Activated CD4-positive, alpha-beta T cell treated with anti-CD3 and anti-CD28 coated beads for 36 hours (primary cell): Measurements from ENCODE around the gene FRMPD4. TPM values are rescaled to one million over a fixed set of nuclear protein-coding genes. Genes with fewer than 3 reads are reported as not detected.

ENCODE experiments used
- ATAC-seq: fragments of 200-7000 bp; cut with Tn5 transposase; one replicate; pipeline ENCODE4 v1.10.0; 2021; ENCODE audit warnings: mild to moderate bottlenecking, moderate library complexity
- CTCF ChIA-PET: fragments of 350-600 bp; sonication (Branson Sonifier 250); formaldehyde crosslinking; loops from one replicate; lab custom pipeline; 2021; ENCODE audit warnings: antibody characterized with exemption; lab: Charles Lee
- POLR2A ChIA-PET: fragments of 350-600 bp; sonication (Branson Sonifier 250); formaldehyde crosslinking; loops from one replicate; lab custom pipeline; 2021; ENCODE audit warnings: antibody characterized with exemption, inconsistent platforms; lab: Charles Lee
- DNase-seq: peaks from one replicate; pipeline ENCODE4 v3.0.0-alpha.2; 2020
- H3K27ac Mint-ChIP-seq: one replicate; pipeline ENCODE4 v1.8.0; 2021; ENCODE audit warnings: mixed read lengths
- H3K27me3 Mint-ChIP-seq: one replicate; pipeline ENCODE4 v1.8.0; 2021; ENCODE audit warnings: mixed read lengths
- H3K36me3 Mint-ChIP-seq: one replicate; pipeline ENCODE4 v1.8.0; 2021; ENCODE audit warnings: low read depth, mixed read lengths
- H3K4me1 Mint-ChIP-seq: one replicate; pipeline ENCODE4 v1.8.0; 2021; ENCODE audit warnings: mixed read lengths
- H3K4me3 Mint-ChIP-seq: one replicate; pipeline ENCODE4 v1.8.0; 2021; ENCODE audit warnings: mild to moderate bottlenecking, moderate library complexity, mixed read lengths
- H3K9me3 Mint-ChIP-seq: one replicate; pipeline ENCODE4 v1.8.0; 2021; ENCODE audit warnings: low read depth, mixed read lengths
- intact Hi-C, 2 experiments: fragments of 100-400 bp; cut with DNase I in 1 of 2; cut with micrococcal nuclease in 1 of 2; formaldehyde crosslinking; loops; one replicate each; pipeline versions ENCODE4 v1.14.2 to v1.15.1; 2022 to 2024; cut with DNase I, micrococcal nuclease
- total RNA-seq, 2 experiments: library from RNA; stranded (reverse); gene quantifications; one replicate each; pipeline ENCODE4 v1.2.3, GENCODE V29; 2021

FRMPD4 gene
- total RNA-seq, 2 experiments from 2014 or later: not detected

GRCh38 chrX:12419591-12419990 is 281.3 kb downstream of the FRMPD4 start:
- H3K27ac Mint-ChIP-seq: no peak overlapping the region
- intact Hi-C loops: no loop called here
- peaks cover 2% of the 10 kb centered on the region for H3K27me3 Mint-ChIP-seq
- POLR2A ChIA-PET: no interaction called here
- no peak for DNase-seq
- no peaks in the 10 kb centered on the region for H3K4me1 Mint-ChIP-seq
- H3K36me3 Mint-ChIP-seq: no peaks in the 10 kb centered on the region
- no peak for ATAC-seq
- CTCF ChIA-PET: no interaction called here
- H3K4me3 Mint-ChIP-seq: no peak overlapping the region
- no peaks in the 10 kb centered on the region for H3K9me3 Mint-ChIP-seq

GRCh38 chrX:12421918-12422317 is 283.6 kb downstream of the FRMPD4 start:
- CTCF ChIA-PET: interaction anchor here (0.6 kb wide), 1 partner anchor 44 kb away, joined by 4 read pairs; no protein-coding TSS in a partner anchor
- no peak overlapping the region for H3K4me3 Mint-ChIP-seq
- intact Hi-C loops: no loop called here

GRCh38 chrX:12423346-12423745 is 285.1 kb downstream of the FRMPD4 start:
- ATAC-seq (no peak), DNase-seq (no peak)
- H3K4me1 Mint-ChIP-seq: no peaks in the 10 kb centered on the region
- no peak overlapping the region for H3K4me3 Mint-ChIP-seq
- no peaks in the 10 kb centered on the region for H3K9me3 Mint-ChIP-seq
- ChIA-PET CTCF (no interaction called here), POLR2A (no interaction called here)
- intact Hi-C loops: no loop called here
- no peak overlapping the region for H3K27ac Mint-ChIP-seq
- no peaks in the 10 kb centered on the region for H3K36me3 Mint-ChIP-seq
- peaks cover 2% of the 10 kb centered on the region for H3K27me3 Mint-ChIP-seq

More at GRCh38 chrX:12421918-12422317, 283.6 kb downstream of the FRMPD4 start:
- Mint-ChIP-seq H3K27ac (no peak overlapping the region), H3K36me3 (no peaks in the 10 kb centered on the region), H3K9me3 (no peaks in the 10 kb centered on the region), H3K27me3 (peaks cover 2% of the 10 kb centered on the region), H3K4me1 (no peaks in the 10 kb centered on the region)
- no peak for DNase-seq
- no peak for ATAC-seq
- POLR2A ChIA-PET: no interaction called here

GRCh38 chrX:12425496-12425895 is 287.2 kb downstream of the FRMPD4 start:
- Mint-ChIP-seq H3K4me3 (no peak overlapping the region), H3K9me3 (no peaks in the 10 kb centered on the region), H3K27ac (no peak overlapping the region), H3K36me3 (no peaks in the 10 kb centered on the region), H3K4me1 (no peaks in the 10 kb centered on the region), H3K27me3 (no peaks in the 10 kb centered on the region)
- DNase-seq (no peak), ATAC-seq (no peak)
- ChIA-PET POLR2A (no interaction called here), CTCF (no interaction called here)
- intact Hi-C loops: no loop called here

GRCh38 chrX:12426420-12426819 is 288.1 kb downstream of the FRMPD4 start:
- no peaks in the 10 kb centered on the region for H3K36me3 Mint-ChIP-seq
- H3K9me3 Mint-ChIP-seq: no peaks in the 10 kb centered on the region
- ATAC-seq (no peak), DNase-seq (no peak)
- POLR2A ChIA-PET: no interaction called here
- H3K27ac Mint-ChIP-seq: no peak overlapping the region
- H3K4me1 Mint-ChIP-seq: no peaks in the 10 kb centered on the region
- H3K4me3 Mint-ChIP-seq: no peak overlapping the region
- H3K27me3 Mint-ChIP-seq: no peaks in the 10 kb centered on the region
- intact Hi-C loops: no loop called here
- CTCF ChIA-PET: no interaction called here

- Mint-ChIP-seq H3K9me3 (no peaks in the 10 kb centered on the region), H3K27me3 (no peaks in the 10 kb centered on the region), H3K4me1 (no peaks in the 10 kb centered on the region), H3K36me3 (no peaks in the 10 kb centered on the region), H3K4me3 (no peak overlapping the region), H3K27ac (no peak overlapping the region)
- DNase-seq (no peak), ATAC-seq (no peak)
- CTCF ChIA-PET: interaction anchor here (0.6 kb wide), 1 partner anchor 902 kb away, joined by 3 read pairs; no protein-coding TSS in a partner anchor
- intact Hi-C loops: no loop called here
- POLR2A ChIA-PET: no interaction called here
These were observed 296.2 kb downstream of the FRMPD4 start for GRCh38 chrX:12434493-12434892.

- intact Hi-C loops: no loop called here
- Mint-ChIP-seq H3K9me3 (no peaks in the 10 kb centered on the region), H3K27ac (no peak overlapping the region), H3K4me3 (no peak overlapping the region), H3K36me3 (no peaks in the 10 kb centered on the region), H3K4me1 (no peaks in the 10 kb centered on the region), H3K27me3 (no peaks in the 10 kb centered on the region)
- ChIA-PET CTCF (no interaction called here), POLR2A (no interaction called here)
- ATAC-seq (no peak), DNase-seq (no peak)
These were observed 301.1 kb downstream of the FRMPD4 start for GRCh38 chrX:12439416-12439815.

- Mint-ChIP-seq H3K27ac (no peak overlapping the region), H3K27me3 (no peaks in the 10 kb centered on the region), H3K4me1 (no peaks in the 10 kb centered on the region), H3K36me3 (no peaks in the 10 kb centered on the region), H3K9me3 (no peaks in the 10 kb centered on the region), H3K4me3 (no peak overlapping the region)
- POLR2A ChIA-PET: no interaction called here
- ATAC-seq: no peak
- DNase-seq: no peak
- CTCF ChIA-PET: no interaction called here
- intact Hi-C loops: no loop called here
These were observed 302.0 kb downstream of the FRMPD4 start for GRCh38 chrX:12440246-12440645.

GRCh38 chrX:12441381-12442128 is 303.3 kb downstream of the FRMPD4 start:
- DNase-seq (no peak), ATAC-seq (no peak)
- Mint-ChIP-seq H3K27ac (no peak overlapping the region), H3K4me3 (no peak overlapping the region), H3K36me3 (no peaks in the 10 kb centered on the region), H3K27me3 (no peaks in the 10 kb centered on the region), H3K4me1 (no peaks in the 10 kb centered on the region), H3K9me3 (no peaks in the 10 kb centered on the region)
- POLR2A ChIA-PET: no interaction called here
- CTCF ChIA-PET: no interaction called here
- intact Hi-C loops: no loop called here

- Mint-ChIP-seq H3K27me3 (no peaks in the 10 kb centered on the region), H3K4me3 (no peak overlapping the region), H3K27ac (no peak overlapping the region), H3K36me3 (no peaks in the 10 kb centered on the region), H3K4me1 (no peaks in the 10 kb centered on the region), H3K9me3 (no peaks in the 10 kb centered on the region)
- ATAC-seq (no peak), DNase-seq (no peak)
- CTCF ChIA-PET: no interaction called here
- intact Hi-C loops: no loop called here
- POLR2A ChIA-PET: no interaction called here
These were observed 305.3 kb downstream of the FRMPD4 start for GRCh38 chrX:12443534-12444098.

- Mint-ChIP-seq H3K4me3 (no peak overlapping the region), H3K4me1 (no peaks in the 10 kb centered on the region), H3K27ac (no peak overlapping the region), H3K27me3 (no peaks in the 10 kb centered on the region), H3K9me3 (no peaks in the 10 kb centered on the region), H3K36me3 (no peaks in the 10 kb centered on the region)
- ATAC-seq: no peak
- ChIA-PET POLR2A (no interaction called here), CTCF (no interaction called here)
- no peak for DNase-seq
- intact Hi-C loops: no loop called here
These were observed 308.2 kb downstream of the FRMPD4 start for GRCh38 chrX:12446342-12447075.
